GM19240 (cell line): ENCODE data around the gene NUB1.

Experiments used
- DNase-seq: peaks from one replicate; pipeline ENCODE4 v3.0.0; 2011; ENCODE audit warnings: low spot score; ENCODE audit not compliant: insufficient read length

NUB1 gene

DNA sequence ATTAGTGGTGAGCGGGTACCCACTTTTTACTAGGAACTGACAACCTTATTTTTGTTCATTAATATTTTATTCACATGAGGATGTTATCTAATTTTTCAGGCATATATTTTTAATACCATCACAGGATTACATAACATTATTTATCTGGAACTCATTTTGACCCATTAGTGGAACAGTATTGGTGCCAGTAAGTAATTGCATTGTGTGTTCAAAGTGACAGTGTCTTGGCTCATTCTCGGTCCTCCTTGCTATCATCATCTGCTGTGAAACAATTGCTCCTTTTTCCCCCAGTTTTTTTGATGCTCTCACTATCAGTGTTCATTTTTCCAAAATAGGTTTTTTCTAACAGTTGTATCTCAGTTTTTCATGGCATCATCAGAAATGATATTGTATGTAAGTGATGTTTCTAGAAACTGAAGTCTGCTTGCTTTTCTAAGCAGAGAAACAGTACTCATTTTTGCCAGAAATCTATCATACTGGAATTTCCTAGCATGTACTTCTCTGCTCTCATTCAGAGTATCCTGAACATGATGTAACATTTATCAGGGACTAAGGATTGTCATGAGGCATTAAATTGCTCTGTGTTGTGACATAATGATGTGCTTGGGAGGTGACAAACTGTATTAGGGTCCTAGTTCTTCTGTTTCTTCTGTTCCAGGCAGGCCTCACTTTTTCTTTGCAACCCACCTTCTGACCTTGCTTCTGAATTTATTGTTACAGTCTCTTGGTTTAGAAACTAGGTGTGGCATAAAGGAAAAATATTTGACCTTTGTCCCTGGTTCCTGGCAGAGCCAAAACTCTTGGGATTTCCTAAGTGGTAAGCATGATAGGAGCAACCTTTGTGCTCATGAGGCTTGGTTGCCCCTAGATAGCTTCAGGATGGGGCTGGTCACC, 4.2 kb downstream of the NUB1 start:
- no peak for DNase-seq

- DNase-seq = no peak
Measured at GRCh38 chr7:151346470-151346769, 4.8 kb downstream of the NUB1 start.

DNA sequence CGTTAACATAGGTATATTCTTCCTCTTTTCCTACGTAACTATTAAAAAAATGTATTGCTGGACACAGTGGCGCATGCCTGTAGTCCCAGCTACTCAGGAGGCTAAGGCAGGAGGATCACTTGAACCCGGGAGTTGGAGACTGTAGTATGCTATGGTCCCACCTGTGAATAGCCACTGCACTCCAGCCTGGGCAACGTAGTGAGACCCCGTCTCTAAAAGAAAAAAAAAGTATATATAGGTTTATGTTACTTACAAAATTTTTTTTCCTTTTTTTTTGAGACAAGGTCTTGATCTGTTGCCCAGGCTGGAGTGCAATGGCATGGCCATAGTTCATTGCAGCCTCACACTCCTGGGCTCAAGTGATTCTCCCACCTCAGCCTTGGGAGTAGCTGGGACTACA, 5.6 kb downstream of the NUB1 start:
- no peak for DNase-seq

- DNase-seq = no peak
Measured at GRCh38 chr7:151348970-151349369, 7.4 kb downstream of the NUB1 start.

- DNase-seq = no peak
Measured at GRCh38 chr7:151349507-151349853, 7.9 kb downstream of the NUB1 start.

DNA sequence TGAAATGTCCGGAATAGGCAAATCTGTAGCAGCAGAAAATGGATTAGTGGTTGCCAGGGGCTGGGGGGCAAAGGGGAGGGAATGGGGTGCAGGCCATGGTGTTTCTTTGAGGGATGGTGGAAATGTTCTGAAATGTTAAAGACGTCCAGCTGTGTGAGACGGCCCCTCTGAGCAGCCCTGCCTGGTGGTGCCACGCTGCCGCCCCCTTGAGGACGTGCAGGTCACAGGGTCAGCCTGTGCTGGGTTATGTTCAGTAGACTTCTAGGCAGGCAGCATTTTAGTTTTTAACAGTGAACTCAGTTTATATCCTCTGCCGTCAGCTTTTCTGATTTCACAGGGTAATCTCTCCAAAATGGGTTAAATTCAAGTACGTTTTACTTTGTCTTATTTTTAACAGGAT, 9.4 kb downstream of the NUB1 start:
- no peak for DNase-seq

DNA sequence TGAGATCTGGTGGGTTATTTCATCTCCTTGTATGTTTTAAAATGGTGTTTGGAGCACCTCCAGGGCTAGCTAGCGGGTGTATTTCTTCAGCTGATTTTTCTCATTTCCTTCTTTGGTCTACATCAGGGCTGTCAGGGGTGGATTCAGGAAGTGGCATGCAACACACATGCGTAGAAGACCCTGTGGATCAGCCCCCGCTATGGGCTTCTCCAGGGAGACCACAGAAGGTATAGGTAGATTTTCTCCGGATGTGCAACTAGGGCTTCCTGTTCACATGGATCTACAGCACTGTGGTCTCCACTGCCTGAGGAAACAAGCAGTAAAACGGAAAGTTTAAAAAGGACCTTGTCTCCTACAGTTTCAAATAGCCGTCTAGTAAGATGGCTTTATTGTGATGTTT, 10.4 kb downstream of the NUB1 start:
- no peak for DNase-seq

- no peak for DNase-seq
Measured at GRCh38 chr7:151352512-151352911, 10.9 kb downstream of the NUB1 start.

DNA sequence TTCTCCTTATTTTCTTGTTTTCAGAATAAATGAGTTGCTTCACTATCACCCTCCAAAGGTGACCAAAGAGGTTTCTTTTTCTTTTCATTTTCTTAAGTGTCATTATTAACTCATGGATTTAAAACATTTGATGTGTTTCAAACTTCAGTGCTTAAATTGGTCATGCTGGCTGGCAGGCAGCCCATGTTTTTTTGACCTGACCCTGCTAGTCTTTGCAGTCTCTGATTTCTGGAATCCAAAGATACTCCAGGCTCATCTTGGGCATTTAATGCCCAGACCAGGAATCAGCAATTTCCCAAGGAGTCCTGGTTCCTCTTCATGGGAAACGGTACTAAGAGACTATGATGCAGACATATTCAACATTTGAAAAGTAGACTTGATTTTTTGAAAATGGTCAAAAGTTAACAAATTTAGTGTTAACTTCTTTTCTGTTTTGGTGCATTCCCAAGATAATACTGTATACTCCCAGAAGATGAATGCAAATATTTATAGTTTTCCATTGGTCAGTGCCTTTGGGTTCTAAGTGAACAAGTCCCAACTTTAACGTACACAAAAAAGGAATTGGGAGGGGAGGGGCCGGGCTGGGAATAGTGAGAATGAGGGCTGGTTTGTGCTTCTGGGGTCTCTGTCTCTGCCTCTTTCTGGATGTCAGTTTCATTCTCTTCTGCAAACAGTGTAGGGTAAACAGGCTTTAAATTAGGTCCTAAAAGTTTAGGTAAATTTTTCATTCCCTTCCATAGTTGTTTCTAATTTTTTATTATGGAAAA, 19.8 kb downstream of the NUB1 start:
- DNase-seq = no peak

DNA sequence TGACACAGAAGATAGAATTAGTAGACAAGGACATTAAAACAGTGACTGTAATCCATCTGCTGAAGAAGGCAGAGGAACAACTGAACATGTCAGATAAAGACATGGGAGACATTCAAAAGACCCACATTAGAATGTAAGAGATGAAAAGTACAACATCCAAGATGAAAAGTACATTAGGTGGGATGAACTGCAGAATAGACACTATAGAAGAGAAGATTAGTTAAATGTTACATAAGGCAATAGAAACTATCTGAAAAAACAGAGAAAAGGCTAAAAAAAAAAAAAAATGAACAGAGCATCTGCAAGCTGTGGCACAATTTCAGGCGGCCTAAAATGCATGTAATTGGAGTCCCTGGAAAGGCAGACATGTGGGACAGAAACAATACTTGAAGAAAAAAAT, 21.6 kb downstream of the NUB1 start:
- DNase-seq = no peak

DNA sequence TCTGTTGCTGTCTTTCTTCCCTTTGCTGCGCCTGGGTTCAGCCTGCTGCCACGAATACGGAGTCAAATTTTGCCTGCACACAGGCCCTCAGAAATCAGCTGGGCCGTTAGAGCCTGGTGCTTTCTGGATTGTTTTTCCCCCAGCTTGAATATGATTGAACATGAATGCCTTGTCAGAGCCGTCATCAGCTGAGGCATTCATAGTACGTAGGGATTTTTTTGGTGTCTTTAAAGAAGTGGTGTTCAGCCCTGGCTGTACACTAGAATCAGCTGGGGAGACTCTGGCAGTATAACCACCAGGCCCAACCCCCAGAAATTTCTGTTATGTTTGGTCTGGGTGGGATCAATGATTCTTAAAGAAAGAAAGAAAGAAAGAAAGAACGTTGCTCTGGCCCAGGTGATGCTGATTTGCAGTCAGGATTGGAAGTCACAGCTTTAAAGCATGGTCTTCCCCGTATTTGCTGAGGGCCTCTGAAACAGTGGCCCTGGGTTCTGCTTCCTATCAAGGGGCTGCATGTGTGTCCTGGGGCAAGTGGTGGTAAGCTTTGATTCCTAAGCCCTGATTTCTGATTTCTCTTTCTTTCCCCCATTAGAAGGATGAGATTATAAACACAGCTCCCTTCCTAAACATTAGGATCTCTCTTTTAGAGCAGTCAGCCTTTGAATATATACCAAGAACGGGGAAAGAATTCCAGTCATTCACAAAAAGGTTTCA, 24.7 kb downstream of the NUB1 start:
- DNase-seq = no peak

DNA sequence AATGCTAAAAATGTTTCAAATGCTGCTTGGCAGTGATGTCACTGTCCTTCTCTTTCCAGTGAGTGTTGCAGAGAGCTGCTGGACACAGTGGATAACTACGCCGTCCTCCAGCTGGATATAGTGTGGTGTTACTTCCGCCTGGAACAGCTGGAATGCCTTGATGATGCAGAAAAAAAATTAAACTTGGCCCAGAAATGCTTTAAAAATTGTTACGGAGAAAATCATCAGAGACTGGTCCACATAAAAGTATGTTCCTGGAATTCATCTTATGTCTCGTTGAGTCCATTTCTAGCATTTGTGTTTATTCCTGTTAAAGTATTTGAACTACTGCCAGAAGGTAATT, 25.2 kb downstream of the NUB1 start:
- no peak for DNase-seq

GRCh38 chr7:151367284-151367683, 25.7 kb downstream of the NUB1 start:
- no peak for DNase-seq

- peak; percentile 81 for DNase-seq
Measured at GRCh38 chr7:151368136-151368571, 26.5 kb downstream of the NUB1 start.

DNA sequence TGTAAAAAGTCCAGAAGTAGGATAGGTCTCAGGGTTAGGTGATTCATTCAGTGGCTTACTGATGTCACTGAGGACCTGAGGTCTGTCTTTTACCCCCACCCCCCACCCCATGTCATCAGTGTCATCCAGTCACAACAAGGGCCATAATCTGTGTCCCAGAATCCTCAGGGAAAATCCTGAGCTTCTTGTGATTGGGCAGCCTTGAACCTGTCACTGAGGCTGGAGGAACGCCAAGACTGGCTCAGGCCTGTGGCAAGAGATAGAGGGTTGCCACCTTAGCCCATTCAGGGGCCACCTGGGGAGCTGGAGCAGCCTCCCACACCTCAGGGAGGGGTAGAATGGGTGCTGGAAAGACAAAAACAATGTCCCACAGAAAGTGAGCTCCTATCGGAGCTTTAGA, 29.7 kb downstream of the NUB1 start:
- DNase-seq = no peak

- no peak for DNase-seq
Measured at GRCh38 chr7:151372612-151373265, 31.1 kb downstream of the NUB1 start.

DNA sequence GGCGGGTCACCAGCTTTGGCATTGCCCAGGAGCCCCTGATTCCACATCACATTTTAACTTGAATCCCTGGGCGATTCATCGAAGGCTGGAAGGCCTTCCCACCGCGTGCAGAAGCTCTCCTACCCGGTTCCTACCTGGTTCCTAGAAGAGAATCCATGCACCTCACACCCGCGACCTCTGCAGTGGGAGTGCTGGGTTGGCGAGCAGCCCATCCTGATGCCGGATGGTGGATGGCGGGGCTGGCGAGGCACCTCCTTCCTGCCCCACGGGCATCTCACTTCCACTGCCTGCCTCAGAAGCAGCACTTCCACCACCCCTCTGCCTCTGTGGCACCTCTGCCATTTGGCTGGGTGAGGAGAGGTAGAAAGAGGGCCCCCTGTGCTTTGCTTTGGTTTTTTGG, 32.0 kb downstream of the NUB1 start:
- no peak for DNase-seq

DNA sequence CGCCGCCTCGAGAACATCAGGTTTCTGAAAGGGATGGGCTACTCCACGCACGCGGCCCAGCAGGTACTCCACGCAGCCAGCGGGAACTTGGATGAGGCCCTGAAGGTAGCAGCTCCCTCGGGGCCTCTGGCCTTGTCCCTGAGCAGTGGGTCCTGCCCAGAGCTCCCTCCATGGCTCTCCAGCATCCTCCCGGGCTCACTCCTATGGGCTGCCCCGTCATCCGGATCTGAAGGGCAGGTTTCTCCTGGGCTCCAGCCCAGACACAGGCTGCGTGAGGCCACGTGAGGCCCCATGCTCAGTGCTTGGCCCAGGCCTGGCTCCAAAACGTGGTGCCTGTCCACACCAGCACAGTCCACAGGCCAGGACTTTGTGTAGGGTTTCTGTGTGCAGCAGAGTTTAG, 32.5 kb downstream of the NUB1 start:
- no peak for DNase-seq

DNA sequence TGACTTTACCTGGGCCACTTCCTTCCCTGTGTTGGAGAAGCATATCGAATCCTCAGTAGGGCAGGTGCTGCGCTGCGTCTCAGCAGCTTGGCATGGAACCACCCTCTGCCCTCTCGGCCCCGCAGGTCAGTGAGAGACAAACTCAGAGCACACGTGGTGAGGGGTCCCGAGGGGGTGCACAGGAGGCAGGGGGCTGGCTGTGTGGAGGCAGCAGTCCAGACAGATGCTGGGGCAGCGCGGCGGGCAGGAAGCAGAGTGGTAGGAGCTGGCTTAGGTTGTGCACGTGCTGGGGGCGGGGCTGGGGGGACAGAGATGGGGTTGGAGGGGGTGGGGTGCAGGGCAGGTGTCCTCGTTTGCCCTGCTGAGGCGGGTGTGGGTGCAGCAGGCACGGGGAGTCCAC, 33.1 kb downstream of the NUB1 start:
- no peak for DNase-seq

DNA sequence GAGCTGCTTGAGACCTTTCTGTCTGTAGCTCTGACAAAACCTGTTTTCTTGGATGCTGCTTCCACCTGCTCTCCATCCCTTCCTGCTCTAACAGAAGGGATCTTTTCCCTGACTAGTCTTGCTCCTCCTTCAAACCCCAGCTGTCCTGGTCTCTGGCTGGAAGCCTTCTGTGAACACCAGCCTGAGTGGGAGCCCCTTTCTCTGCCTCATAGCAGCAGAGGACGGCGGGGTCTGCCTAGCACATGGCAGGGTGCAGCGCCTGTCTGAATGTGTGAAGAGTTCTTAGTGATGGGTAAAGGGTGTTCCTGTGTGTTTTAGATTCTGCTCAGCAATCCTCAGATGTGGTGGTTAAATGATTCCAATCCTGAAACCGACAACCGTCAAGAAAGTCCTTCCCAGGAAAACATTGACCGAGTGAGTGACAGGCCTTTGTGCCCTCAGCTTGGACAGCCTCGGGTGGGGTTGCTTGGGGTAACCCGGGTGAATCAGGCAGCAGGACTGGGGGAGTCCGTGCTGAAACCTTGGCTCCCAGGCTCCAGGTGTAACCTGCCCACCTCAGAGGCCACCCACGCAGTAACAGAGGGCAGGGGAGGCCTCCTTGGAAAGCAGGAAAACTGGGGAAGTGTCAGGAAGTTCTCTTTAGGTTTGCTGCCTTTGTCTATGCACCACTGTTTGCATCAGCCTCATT, 34.1 kb downstream of the NUB1 start:
- no peak for DNase-seq

GRCh38 chr7:151376218-151376902, 34.7 kb downstream of the NUB1 start:
- no peak for DNase-seq
